SK-N-MC (cell line): ENCODE results near the gene TCIRG1.

Experiments used
- DNase-seq: peaks from one replicate; pipeline ENCODE4 v3.0.0-alpha.2; 2011; ENCODE audit warnings: low read depth, low spot score
- H3K27ac ChIP-seq: fragments of 200-600 bp; sonication (generic); 2 replicates; pipeline ENCODE4 v1.5.1; 2016; ENCODE audit warnings: mixed run types
- H3K36me3 ChIP-seq: fragments of 200-600 bp; sonication (generic); 2 replicates; pipeline ENCODE4 v1.6.1; 2017; ENCODE audit warnings: antibody characterized with exemption, low read length, mixed read lengths; ENCODE audit not compliant: insufficient read depth
- H3K4me3 ChIP-seq: fragments of 200-600 bp; sonication (generic); 2 replicates; pipeline ENCODE4 v1.5.1; 2016
- H3K9ac ChIP-seq: fragments of 200-600 bp; sonication (generic); 2 replicates; pipeline ENCODE4 v1.8.0; 2017; ENCODE audit warnings: mixed run types, mixed read lengths; ENCODE audit not compliant: insufficient read length
- H3K9me3 ChIP-seq: fragments of 200-600 bp; sonication (generic); 2 replicates; pipeline ENCODE4 v1.6.1; 2017; ENCODE audit warnings: low read depth, mild to moderate bottlenecking, antibody characterized with exemption, low read length, moderate library complexity, mixed read lengths
- EZH2 ChIP-seq: fragments of 200-600 bp; sonication (generic); IDR thresholded peaks from one replicate; pipeline ENCODE4 v1.6.1; 2017; ENCODE audit warnings: antibody characterized with exemption
- FOXP2 ChIP-seq: optimal IDR thresholded peaks from 2 replicates; pipeline ENCODE3; 2011; ENCODE audit warnings: mild to moderate bottlenecking, moderate library complexity; ENCODE audit not compliant: insufficient read depth; ENCODE audit errors: extremely low read length, control extremely low read depth
- POLR2AphosphoS5 ChIP-seq: IDR thresholded peaks from 2 replicates; pipeline ENCODE4 v1.6.1; 2012; ENCODE audit warnings: mild to moderate bottlenecking, low read depth, low read length, borderline replicate concordance

TCIRG1 gene

DNA sequence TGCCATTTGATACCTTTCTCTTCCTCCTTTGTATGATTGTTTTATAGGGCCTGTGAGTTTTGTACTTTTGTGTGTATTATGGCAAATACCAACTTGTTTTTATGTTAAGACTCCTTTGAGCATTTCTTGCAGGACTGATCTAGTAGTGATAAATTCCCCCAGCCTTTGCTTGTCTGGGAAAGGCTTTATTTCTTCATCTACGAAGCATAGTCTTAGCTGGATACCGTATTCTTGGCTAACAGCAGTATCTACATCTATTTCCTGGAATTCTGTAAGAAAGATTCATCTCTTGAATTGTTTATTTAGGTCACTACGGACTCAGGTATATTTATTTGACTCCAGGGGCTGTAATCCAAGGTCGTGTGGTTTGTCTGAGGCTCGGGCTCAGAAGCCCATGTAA is 14.3 kb upstream of the TCIRG1 start:
- no peak for TF ChIP-seq POLR2AphosphoS5
- TF ChIP-seq EZH2, result no peak
- no peak for TF ChIP-seq FOXP2
- DNase-seq, result no peak
- no peak overlapping the region for H3K27ac ChIP-seq

DNA sequence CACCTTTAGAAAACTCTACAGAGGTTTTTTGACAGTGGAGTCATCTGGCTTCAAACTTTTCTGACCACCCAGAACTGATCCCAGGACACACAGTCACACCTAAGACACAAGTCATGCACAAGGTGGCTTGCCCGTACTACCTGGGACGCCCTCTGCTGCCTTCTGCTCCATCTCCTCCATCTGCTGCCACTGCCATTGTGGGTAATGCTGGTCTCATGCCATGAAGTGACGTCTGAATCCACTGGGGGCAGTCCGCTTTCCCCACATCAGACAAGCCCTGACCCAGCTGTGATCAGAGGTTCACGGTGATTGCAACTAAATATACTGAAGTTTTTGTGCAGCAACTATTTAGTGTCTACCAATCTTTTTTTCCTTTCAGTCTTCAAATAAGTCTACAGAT is 13.8 kb upstream of the TCIRG1 start:
- Histone ChIP-seq H3K9ac (no peak overlapping the region), H3K36me3 (no peaks in the 10 kb centered on the region), H3K4me3 (no peak overlapping the region), H3K9me3 (no peaks in the 10 kb centered on the region), H3K27ac (no peak overlapping the region)
- no peak for DNase-seq
- TF ChIP-seq POLR2AphosphoS5, result no peak
- no peak for TF ChIP-seq FOXP2
- no peak for TF ChIP-seq EZH2

More for the DNA sequence above, 14.3 kb upstream of the TCIRG1 start:
- Histone ChIP-seq H3K9me3 (no peaks in the 10 kb centered on the region), H3K36me3 (no peaks in the 10 kb centered on the region), H3K4me3 (no peak overlapping the region), H3K9ac (no peak overlapping the region)

DNA sequence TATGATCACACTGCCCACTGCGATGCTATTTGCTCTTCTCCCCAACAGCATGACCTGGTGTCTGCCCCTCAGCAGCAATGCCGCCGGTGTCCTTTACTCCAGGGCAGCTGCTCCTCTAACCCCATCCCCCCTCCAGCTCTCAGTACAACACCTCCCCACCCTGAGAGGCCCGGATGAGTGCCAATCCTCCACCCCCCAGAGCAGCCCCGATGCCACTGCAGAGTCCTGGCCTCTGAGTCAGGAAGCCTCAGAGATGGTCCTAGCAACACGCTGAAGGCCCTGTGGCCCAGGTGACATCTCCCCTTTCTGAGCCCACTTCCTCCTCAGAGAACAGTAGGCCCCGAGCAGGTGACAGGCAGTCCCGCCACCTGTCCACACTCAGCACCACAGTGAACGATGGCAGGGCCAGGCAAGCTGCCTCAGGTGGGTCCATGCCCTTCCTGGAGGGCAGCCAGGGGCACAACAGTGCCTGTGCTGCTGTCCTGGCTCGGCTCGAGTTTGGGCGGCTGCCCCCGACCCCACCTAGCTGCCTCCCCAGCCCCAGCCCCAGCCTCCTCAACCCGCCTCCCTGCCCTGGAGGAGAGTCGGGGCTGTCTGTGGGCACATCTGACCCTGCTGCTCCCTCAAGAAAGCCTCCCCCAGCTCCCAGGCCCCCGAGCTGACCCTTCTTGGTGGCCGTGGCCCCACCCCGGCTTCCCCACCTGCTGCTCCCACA is 12.3 kb upstream of the TCIRG1 start:
- DNase-seq, result no peak
- Histone ChIP-seq H3K9me3 (no peaks in the 10 kb centered on the region), H3K4me3 (no peak overlapping the region), H3K9ac (no peak overlapping the region), H3K27ac (no peak overlapping the region), H3K36me3 (no peaks in the 10 kb centered on the region)
- no peak for TF ChIP-seq POLR2AphosphoS5
- TF ChIP-seq EZH2, result no peak
- TF ChIP-seq FOXP2, result no peak

DNA sequence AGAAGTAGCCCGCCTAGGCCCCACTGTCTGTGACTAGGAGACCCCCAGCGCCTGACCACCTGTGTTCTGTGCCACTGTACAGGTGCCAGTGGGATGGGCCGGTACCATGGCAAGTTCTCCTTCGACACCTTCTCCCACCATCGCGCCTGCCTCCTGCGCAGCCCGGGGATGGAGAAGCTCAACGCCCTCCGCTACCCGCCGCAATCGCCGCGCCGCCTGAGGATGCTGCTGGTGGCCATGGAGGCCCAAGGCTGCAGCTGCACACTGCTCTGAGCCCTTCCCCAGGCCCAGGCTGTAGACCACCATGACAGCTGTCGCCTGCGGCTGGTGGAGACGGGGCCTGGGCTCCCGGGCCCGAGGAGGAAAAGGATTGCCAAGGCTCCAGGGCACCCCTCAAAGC is 11.2 kb upstream of the TCIRG1 start:
- Histone ChIP-seq H3K9ac (no peak overlapping the region), H3K9me3 (no peaks in the 10 kb centered on the region), H3K36me3 (peaks cover 3% of the 10 kb centered on the region; the same call in 1 of the 2 replicates), H3K4me3 (no peak overlapping the region), H3K27ac (no peak overlapping the region)
- DNase-seq, result no peak
- TF ChIP-seq FOXP2 (no peak), POLR2AphosphoS5 (no peak), EZH2 (no peak)

DNA sequence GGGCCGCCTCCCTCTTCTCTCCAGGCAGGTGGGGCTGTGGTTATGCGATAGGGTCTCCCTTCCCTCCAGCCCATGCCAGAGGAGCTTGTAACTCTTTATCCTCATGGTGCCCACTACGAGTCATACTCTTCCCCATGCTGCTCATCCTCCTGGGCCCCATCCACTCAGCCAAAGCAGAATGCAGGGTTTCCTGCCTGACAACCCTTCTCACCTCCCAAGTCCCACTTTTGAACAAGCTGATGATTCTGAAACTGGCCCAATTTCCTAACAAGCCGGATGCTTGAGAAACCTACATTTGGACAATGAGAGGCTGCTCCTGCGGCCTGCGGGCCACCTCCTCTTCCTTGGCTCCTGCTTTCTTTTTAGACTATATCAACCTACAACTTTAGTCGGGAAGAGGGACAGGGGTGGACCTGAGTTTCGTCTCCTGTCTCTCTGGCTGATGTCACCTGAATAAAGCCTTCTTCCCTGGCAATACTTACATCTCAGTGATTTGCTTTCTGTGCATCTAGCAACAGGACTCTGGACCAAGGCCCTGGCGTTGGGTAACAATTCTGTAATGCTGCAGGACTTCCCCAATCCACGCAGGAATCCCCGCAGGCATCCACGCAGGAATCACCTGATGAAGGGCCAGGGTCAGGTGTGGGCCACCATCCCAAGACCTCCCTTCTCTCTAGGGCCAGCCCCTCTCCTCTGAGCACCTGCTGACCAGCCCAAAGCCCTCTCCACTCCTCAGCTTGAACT is 9.9 kb upstream of the TCIRG1 start:
- Histone ChIP-seq H3K27ac (no peak overlapping the region), H3K9ac (peak overlapping the region; percentile 80), H3K9me3 (no peaks in the 10 kb centered on the region), H3K4me3 (peak overlapping the region; percentile 98), H3K36me3 (peaks cover 16% of the 10 kb centered on the region; the same call in 1 of the 2 replicates)
- DNase-seq, result no peak
- no peak for TF ChIP-seq EZH2

DNA sequence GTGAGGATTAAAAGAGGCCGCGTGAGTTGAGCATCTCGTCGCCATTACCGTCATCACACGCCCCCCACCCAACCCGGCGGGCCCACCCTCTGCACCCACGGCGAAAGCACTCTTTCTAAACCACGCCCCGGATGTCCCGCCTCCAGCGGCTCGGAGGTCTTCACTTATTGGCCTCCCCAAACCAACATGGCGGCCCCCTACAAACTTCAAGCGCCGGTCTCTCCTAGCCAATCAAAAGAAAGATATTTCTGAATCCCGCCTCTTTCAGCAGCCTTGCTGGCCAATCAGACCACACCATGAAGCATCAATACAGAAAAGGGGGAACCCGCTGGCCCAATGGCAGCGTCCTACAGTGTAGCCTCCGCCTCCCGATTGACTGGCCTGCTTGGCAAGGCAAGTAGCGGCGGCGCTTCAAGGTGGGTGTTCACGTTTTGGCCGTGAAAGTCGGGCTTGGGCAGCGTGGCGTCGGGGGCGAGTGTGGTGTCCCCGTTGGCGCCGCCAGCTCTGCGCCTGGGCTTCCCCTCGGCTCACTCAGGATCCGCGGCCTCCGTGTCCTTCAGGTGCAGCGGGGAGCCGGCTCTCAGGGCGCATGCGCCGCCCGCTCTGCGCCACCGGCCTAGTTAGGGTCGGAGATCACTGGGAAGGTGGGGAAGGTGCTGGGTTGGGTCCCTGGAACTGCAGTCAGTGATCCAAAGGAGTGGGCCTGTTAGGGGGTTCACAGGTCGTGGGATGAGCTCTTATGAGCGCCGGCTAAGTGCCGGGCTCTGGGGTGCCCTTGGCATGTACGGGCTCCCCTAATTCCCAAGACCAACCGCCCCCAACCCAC is 8.3 kb upstream of the TCIRG1 start, which contains the start of gene NDUFS8:
NDUFS8 (plus strand) TSS at position 364 of the 826 bp plus-strand sequence. CDS start 1,471 bp downstream, outside the sequence.
- H3K9ac ChIP-seq, result peak within 1 kb of the TSS; percentile 98
- DNase-seq, result peak; percentile 99
- TF ChIP-seq EZH2 (no peak), POLR2AphosphoS5 (peak; percentile 84; the same call in 1 of the 2 replicates), FOXP2 (peak; percentile 11)
- H3K27ac ChIP-seq, result peak within 1 kb of the TSS; percentile 64; the same call in 1 of the 2 replicates
- H3K9me3 ChIP-seq, result no peaks in the 10 kb centered on the region
- H3K4me3 ChIP-seq, result peak within 1 kb of the TSS; percentile 98
- peaks cover 21% of the 10 kb centered on the region; the same call in 1 of the 2 replicates for H3K36me3 ChIP-seq

DNA sequence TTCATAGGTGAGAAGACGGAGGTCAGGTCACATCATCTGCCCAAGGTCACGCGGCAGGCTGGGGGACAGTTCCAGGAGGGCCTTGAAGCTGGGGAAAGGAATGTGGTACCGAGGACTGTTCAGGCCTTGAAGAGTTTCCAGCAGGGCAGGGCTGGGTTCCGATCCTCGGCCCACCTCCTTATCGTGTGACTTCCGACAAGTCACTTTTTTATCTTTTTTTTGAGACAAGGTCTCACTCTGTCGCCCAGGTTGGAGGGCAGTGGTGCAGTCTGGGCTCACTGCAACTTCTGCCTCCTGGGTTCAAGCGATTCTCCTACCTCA is 7.7 kb upstream of the TCIRG1 start:
- peak overlapping the region; percentile 64; the same call in 1 of the 2 replicates for H3K27ac ChIP-seq
- no peak for DNase-seq
- H3K9ac ChIP-seq, result peak overlapping the region; percentile 98
- TF ChIP-seq POLR2AphosphoS5 (no peak), FOXP2 (no peak), EZH2 (no peak)
- H3K4me3 ChIP-seq, result peak overlapping the region; percentile 98
- H3K36me3 ChIP-seq, result peaks cover 21% of the 10 kb centered on the region; the same call in 1 of the 2 replicates
- no peaks in the 10 kb centered on the region for H3K9me3 ChIP-seq

DNA sequence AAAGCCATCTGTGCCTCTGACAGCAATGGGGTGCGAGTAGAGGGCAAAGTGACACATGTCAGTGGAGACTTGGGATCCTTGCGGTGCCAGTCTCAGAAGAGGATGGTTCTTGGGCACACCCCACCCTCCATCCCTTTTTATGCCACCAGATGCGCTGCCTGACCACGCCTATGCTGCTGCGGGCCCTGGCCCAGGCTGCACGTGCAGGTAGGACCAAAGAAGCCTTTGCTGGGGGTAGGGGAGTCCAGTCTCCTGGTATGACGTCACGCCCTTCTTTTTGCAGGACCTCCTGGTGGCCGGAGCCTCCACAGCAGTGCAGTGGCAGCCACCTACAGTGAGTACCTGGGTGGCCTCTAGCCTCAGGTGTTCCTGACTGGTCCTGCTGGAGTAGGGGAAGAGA is 6.8 kb upstream of the TCIRG1 start:
- Histone ChIP-seq H3K27ac (no peak overlapping the region), H3K9me3 (no peaks in the 10 kb centered on the region), H3K36me3 (peaks cover 21% of the 10 kb centered on the region; the same call in 1 of the 2 replicates), H3K9ac (peak overlapping the region; percentile 98), H3K4me3 (peak overlapping the region; percentile 98)
- no peak for TF ChIP-seq POLR2AphosphoS5
- no peak for TF ChIP-seq EZH2
- no peak for TF ChIP-seq FOXP2
- no peak for DNase-seq
